OCI-LY7 (cell line): ENCODE measurements around the gene TMEM52B. TPM values are rescaled to one million over a fixed set of nuclear protein-coding genes. Genes with fewer than 3 reads are reported as not detected.
A peak's percentile ranks its signal among the peaks of the same experiment; 100 is the strongest.

Experiments
- BruUV-seq: library from RNA; stranded (reverse); fragments of 400-500 nt; replicated peaks from 2 replicates; lab custom pipeline; 2021; lab: Mats Ljungman, UMichigan
- CTCF ChIA-PET: fragments of 300-600 bp; sonication (Branson Sonifier 250); formaldehyde crosslinking; loops from one replicate; lab custom pipeline; 2022; ENCODE audit warnings: antibody characterized with exemption; ENCODE audit not compliant: unreplicated experiment; lab: Charles Lee
- POLR2A ChIA-PET: fragments of 300-600 bp; sonication (Branson Sonifier 250); formaldehyde crosslinking; loops from one replicate; lab custom pipeline; 2022; ENCODE audit warnings: antibody characterized with exemption; lab: Charles Lee
- DNase-seq: peaks from one replicate; pipeline ENCODE4 v3.0.0-alpha.2; 2015; ENCODE audit warnings: low spot score
- H2AFZ ChIP-seq: fragments of 200-600 bp; sonication (generic), shearing (Covaris generic); 2 replicates; pipeline ENCODE4 v1.6.1; 2014; ENCODE audit warnings: mild to moderate bottlenecking, antibody characterized with exemption, low read length, moderate library complexity
- H3K27ac ChIP-seq: fragments of 200-600 bp; sonication (generic); 2 replicates; pipeline ENCODE4 v1.5.1; 2014; ENCODE audit warnings: mixed run types, low read depth, mild to moderate bottlenecking, moderate library complexity, low read length, inconsistent platforms; ENCODE audit not compliant: poor library complexity, severe bottlenecking
- H3K36me3 ChIP-seq: fragments of 200-600 bp; sonication (generic); 2 replicates; pipeline ENCODE4 v1.6.1; 2014; ENCODE audit warnings: mild to moderate bottlenecking, antibody characterized with exemption, low read length, moderate library complexity, mixed read lengths; ENCODE audit not compliant: insufficient read depth
- H3K4me1 ChIP-seq: fragments of 200-600 bp; sonication (generic); 2 replicates; pipeline ENCODE4 v1.5.1; 2014; ENCODE audit warnings: mild to moderate bottlenecking, low read length; ENCODE audit not compliant: insufficient read depth, poor library complexity, severe bottlenecking
- H3K4me2 ChIP-seq: fragments of 200-600 bp; sonication (generic); 2 replicates; pipeline ENCODE4 v1.6.1; 2014; ENCODE audit warnings: mild to moderate bottlenecking, low read length
- H3K4me3 ChIP-seq: fragments of 200-600 bp; sonication (generic); 2 replicates; pipeline ENCODE4 v1.5.1; 2014; ENCODE audit warnings: mild to moderate bottlenecking, low read depth, low read length; ENCODE audit not compliant: poor library complexity, severe bottlenecking
- H3K79me2 ChIP-seq: fragments of 200-600 bp; sonication (generic); 2 replicates; pipeline ENCODE4 v1.6.1; 2016; ENCODE audit warnings: low read depth, mild to moderate bottlenecking, low read length, moderate library complexity, mixed read lengths; ENCODE audit not compliant: insufficient read depth
- H3K9me2 ChIP-seq: fragments of 200-600 bp; sonication (generic); 2 replicates; pipeline ENCODE4 v1.6.1; 2016; ENCODE audit warnings: mild to moderate bottlenecking, low read length, mixed read lengths; ENCODE audit not compliant: insufficient read depth
- H3K9me3 ChIP-seq: fragments of 200-600 bp; sonication (generic); 2 replicates; pipeline ENCODE4 v1.6.1; 2014; ENCODE audit warnings: mild to moderate bottlenecking, mixed run types, low read length, mixed read lengths
- H4K20me1 ChIP-seq: fragments of 200-600 bp; sonication (generic); 2 replicates; pipeline ENCODE4 v1.6.1; 2014; ENCODE audit warnings: mild to moderate bottlenecking, antibody characterized with exemption, low read length, moderate library complexity, mixed read lengths; ENCODE audit not compliant: insufficient read depth
- CTCF ChIP-seq: fragments of 200-600 bp; sonication (generic); conservative IDR thresholded peaks from 2 replicates; pipeline ENCODE4 v1.5.1; 2014; ENCODE audit warnings: mild to moderate bottlenecking, antibody characterized with exemption, low read length, moderate library complexity, mixed read lengths
- EZH2phosphoT487 ChIP-seq: fragments of 200-600 bp; sonication (generic); IDR thresholded peaks from 2 replicates; pipeline ENCODE4 v1.6.1; 2018; ENCODE audit warnings: low read depth, borderline replicate concordance, mild to moderate bottlenecking, mixed run types, antibody characterized with exemption, low read length, moderate library complexity, mixed read lengths
- intact Hi-C: fragments of 100-400 bp; cut with micrococcal nuclease; formaldehyde crosslinking; loops from one replicate; pipeline ENCODE4 v1.10.0; 2022; ENCODE audit not compliant: unreplicated experiment
- total RNA-seq, 2 experiments: library from RNA; depleted of rRNA in 1 of 2; stranded (reverse); fragments of >200 nt in 1 of 2; shearing (Covaris generic) in 1 of 2; gene quantifications; 2 replicates each; pipeline ENCODE4 v1.2.3, GENCODE V29; 2014 to 2022

TMEM52B gene
- total RNA-seq, 2 experiments from 2014 or later, result 0.21 TPM; not detected in 1

- BruUV-seq, result no TSS peak
- Histone ChIP-seq H3K9me2 (no peaks in the 10 kb centered on the region), H3K4me1 (peaks cover 42% of the 10 kb centered on the region), H3K36me3 (no peaks in the 10 kb centered on the region), H3K9me3 (no peaks in the 10 kb centered on the region), H3K27ac (no peak overlapping the region), H3K4me2 (peak overlapping the region; percentile 27; the same call in 1 of the 2 replicates), H3K79me2 (no peaks in the 10 kb centered on the region), H3K4me3 (no peak overlapping the region), H2AFZ (peak overlapping the region; percentile 53; the same call in 1 of the 2 replicates), H4K20me1 (no peaks in the 10 kb centered on the region)
- no peak for TF ChIP-seq EZH2phosphoT487
- peak; percentile 93 for TF ChIP-seq CTCF
- ChIA-PET POLR2A (interaction anchor here (0.7 to 1.6 kb wide), 10 partner anchors 13 to 484 kb away, joined by 3 to 13 read pairs (median 3); no protein-coding TSS in a partner anchor), CTCF (interaction anchor here (0.6 to 1.2 kb wide), 2 partner anchors 13 to 37 kb away, joined by 3 to 6 read pairs; no protein-coding TSS in a partner anchor)
- intact Hi-C loops, result loop anchor here (1.0 kb wide), 1 partner anchor 37 kb away; no protein-coding TSS in a partner anchor
- DNase-seq, result peak; percentile 86
Measured at GRCh38 chr12:10190558-10191388, 11.9 kb downstream of the TMEM52B start.

- H3K9me3 ChIP-seq, result no peaks in the 10 kb centered on the region; the same call in 1 of the 2 replicates
- DNase-seq, result no peak
- intact Hi-C loops, result no loop called here
- H3K4me2 ChIP-seq, result no peak overlapping the region
- H4K20me1 ChIP-seq, result no peaks in the 10 kb centered on the region
- ChIA-PET CTCF (interaction anchor here (1.2 kb wide), 1 partner anchor 39 kb away, joined by 3 read pairs; no protein-coding TSS in a partner anchor), POLR2A (interaction anchor here (1.1 to 1.2 kb wide), 2 partner anchors 34 to 39 kb away, joined by 3 to 5 read pairs; no protein-coding TSS in a partner anchor)
- H3K79me2 ChIP-seq, result no peaks in the 10 kb centered on the region
- TF ChIP-seq EZH2phosphoT487, result no peak
- no peak for TF ChIP-seq CTCF
- no peaks in the 10 kb centered on the region for H3K9me2 ChIP-seq
- peaks cover 47% of the 10 kb centered on the region for H3K4me1 ChIP-seq
- no peak overlapping the region for H2AFZ ChIP-seq
- no TSS peak for BruUV-seq
- no peaks in the 10 kb centered on the region for H3K36me3 ChIP-seq
- no peak overlapping the region for H3K4me3 ChIP-seq
- H3K27ac ChIP-seq, result no peak overlapping the region
Measured at GRCh38 chr12:10191865-10192264, 13.0 kb downstream of the TMEM52B start.
